NCI-H748 treated with DMSO at 0.1 percent for 48 hours (cell line): ENCODE data around the gene OTUB2.

ENCODE experiments used
- DNase-seq: peaks from one replicate; lab custom pipeline; 2025; lab: John Stamatoyannopoulos, UW

Gene OTUB2

DNA sequence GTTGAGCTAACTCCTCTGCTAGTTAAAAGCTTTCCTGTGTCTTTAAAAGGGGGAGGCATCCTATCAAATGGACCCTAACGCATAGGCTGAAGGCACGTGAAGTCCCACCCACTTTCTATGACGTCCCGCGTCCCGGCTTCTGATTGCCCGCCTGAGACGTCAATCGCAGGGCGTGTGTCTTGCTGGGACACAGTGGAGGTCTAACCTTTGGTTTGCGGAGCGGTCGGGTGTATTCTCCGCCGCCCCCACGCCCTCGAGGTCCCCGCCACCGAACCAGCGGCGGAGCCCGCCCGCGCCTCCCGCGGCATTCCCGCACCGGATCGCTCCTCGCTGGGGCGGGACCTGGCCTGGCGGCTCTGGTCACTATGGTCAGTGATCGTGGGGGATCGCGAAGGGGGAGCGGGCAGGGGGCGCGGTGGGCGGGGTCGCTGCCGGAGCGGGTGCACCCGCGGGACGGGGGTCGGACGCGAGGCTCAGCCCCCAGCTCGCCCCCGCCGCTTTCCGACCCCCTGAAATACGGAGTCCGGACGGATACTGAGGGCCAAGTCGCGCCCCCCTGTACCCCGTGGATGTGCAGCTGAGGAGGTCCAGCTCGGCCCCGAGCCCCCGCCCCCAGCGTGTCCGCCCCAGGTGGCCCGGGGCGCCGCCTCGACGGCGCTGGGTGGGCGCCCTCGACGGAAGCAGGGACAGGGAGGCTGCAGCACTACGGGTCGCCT lies at the start of gene OTUB2:
OTUB2 (plus strand) TSS at position 168 of the 716 bp plus-strand sequence; CDS start at position 366, 198 bp downstream.
- peak; percentile 96 for DNase-seq

DNA sequence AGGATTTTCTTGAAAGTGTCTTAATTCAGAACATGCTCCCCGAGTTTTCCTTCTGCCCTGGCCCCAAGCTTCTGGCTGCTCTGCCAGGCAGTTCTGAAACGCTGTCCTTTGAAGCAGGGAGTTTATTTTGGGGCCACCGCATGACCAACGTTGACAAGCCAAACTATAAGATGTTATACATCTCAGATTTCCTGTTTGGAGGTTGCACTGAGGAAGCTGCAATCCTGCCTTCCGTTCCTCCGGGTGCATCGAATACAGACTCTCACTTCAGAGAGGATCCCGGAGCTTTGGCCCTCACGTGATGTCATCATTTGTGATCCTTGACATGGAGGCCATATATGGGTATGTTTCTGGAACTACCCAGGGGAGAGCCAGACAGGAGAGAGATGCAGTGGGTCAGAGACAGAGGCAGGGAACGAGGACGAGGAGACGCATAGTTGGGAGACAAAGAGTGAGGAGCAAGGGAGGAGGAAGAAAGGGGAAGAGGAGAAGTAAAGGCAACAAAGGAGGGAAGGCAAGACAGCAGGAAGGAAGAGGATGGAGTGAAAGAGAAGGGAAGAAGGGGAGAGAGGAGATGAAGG lies 49.6 kb upstream of the OTUB2 start, which contains the start of gene ASB2:
ASB2 (minus strand) TSS at position 94 of the 581 bp plus-strand sequence. CDS start 12,031 bp downstream, outside the sequence.
- DNase-seq = no peak

DNA sequence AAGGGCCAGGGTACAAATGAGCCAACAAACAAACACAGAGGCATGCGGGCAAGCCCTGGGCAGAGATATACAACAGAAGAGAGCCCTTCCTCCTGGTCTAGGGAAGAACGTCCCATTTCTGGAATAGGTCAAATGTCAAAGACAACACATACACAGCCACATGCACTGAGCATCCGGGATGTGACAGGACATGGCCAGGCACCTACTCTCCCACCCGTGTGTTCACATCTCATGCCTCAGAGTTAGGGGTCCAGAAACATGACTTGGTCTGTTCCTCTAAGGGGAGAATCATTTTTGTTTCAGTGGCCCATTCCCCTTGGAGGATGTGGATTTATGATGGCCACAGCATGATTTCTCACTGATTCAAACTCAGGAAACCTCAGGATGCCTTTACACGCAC lies 49.0 kb upstream of the OTUB2 start:
- no peak for DNase-seq

DNA sequence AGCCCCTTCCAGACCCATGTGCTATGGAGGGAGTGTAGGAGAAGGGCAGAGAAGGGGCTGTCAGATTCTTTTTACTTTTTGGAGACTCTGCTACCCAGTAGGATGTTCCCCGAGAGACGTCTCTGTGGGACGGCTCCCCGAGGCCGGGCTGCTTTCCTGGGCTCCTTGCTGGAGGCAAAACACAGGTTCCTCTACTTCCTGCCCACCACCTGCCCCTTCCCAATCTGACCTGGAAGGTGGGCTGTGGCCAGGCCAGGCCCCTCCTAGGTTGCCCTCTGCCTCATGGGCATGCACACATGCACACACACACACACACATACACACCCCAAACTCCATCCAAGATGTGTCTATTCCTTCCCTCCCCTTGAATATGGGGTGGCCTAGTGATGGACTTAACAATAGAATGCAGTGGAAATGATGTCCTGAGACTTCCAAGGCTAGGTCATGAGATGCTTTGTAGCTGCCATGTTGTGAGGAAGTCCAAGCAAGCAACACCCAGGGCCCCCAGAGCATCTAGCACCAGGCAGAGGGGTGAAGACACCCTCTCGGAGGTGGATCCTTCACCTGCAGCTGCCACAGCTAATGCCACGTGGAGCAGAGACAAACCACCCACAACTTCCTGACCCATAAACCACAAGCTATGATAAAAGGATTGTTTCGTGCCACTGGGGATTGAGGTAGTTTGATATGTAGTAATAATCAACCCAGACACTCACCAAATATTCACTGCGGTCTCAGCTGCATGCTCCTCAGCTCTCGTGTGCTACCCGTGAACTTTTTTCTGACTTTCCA lies 48.2 kb upstream of the OTUB2 start:
- no peak for DNase-seq

DNA sequence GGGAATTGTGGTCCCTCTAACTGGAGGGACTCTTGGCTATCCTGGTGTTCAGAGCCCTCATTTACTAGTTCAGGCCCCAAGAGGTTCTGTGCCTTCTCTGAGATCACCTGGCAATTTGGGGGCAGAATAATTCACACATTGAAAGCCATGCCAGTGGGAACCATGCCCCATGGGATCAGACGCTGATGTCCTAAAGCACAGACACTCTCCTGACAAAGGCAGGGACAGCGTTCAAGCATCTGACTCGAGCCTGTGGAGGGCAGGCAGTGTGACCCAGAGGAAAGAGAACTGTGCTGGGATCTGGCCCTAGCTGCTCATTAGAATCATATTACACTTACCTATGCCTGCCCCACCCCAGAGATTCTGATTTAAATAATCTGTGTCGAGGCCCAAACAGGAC lies 47.4 kb upstream of the OTUB2 start:
- no peak for DNase-seq

DNA sequence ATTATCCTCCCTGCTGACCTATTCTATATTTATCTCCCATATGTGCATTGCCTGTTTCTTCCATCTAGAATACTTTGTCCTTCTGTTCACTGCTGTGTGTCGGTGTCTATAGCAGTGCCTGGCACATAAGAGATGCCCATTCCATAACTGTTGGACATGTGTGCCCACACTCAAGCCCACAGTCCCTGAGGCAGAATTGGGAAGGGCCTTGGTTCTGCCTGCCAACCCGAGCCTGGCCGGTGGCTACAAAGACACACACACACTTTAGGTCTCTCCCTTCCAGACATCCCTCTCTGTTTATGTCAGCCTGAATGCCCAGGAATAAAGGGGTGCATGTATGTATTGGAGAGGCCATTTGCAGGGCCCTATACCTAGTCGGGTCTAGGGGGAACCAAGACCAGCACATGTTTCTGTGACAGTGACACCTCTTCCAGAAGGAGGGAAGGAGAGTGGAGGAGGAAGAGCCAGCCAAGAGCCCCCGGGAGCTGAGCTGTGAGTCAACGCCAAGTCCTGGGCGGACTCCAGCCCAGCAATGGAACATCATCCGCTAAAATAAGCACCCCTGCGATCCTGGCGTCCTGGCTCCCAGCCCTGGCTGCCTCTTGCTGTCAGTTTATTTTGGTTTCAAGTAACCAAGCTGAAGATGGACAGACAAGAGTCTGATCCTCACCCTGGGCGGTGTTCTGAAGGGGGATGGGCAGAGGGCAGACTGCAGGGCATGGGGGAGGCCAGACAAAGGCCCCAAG lies 45.5 kb upstream of the OTUB2 start:
- no peak for DNase-seq

DNA sequence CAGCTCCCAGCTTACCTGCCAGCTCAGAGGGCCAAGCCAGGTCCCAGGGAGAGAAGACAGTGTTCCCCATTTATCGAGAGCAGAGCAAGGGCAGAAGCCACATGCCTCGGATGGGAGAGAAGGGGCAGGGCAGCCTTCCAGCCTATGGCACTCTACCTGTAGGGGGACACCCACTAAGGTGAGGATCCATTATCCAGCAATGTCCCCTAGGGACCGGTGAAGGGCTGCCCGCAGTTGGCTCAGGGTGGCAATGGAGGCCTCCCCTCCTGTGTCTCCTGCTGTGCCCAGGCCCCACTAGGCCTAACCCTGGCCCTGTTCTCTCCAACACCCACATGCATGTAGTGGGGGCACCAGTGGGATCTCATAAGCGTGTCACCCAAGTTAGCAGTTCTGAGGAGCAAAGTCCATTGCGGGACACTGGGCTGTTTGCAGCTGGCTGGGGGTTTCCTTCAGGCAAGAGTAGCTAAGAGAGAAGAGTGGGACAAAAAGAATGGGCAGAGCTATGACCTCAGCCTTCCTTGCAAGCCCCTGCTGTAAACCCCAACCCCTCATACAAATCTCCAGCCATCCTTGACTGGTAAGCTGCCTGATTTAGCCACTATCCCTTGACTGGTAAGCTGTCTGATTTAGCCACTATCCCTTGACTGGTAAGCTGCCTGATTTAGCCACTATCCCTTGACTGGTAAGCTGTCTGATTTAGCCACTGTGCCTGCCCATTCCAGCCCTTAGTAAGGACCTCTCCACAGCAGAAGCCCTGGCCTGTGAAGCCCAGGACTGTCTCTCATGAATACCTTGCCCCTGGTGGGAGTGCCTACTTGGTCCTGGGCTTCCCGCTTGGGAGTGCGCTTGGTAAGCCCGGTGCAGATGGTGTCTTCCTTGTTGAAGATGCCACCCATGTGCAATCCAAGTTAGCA lies 44.6 kb upstream of the OTUB2 start:
- DNase-seq = no peak

DNA sequence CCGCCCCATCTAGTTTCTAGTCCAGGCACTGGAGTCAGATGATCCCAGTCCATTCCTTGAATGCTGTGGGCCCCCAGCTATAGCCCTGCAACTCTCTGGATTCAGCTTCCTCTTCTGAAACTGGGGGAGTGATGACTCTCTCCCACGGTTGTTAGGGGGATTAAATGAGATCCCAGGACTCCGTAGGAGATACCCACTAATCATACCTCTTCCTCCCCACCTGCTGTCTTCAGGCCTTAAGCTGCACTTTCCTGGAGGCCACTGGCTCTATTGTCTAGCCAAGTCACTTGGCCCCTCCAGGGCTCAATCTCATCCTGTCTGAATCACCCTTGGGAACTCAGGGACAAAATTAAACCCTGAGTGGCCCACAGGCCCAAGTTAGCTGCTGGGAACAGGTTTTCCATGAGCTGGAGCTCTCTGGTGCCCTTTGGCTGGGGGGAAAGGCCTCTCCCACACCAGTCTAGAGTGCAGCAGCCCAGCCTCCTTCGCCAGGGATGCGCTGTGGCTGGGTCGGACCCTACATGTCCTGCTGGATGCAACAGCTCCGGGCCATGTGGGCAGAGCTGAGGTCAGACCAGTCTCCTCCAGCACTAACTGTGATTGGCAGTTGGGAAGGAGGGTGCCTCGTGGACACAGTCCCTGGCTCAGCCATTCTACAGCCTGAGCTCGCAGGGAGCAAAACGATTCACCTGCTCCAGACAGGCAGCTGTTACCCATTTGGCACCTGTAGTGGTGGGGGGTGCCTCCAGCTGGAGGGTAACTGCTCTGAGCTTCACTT lies 43.7 kb upstream of the OTUB2 start:
- no peak for DNase-seq

DNA sequence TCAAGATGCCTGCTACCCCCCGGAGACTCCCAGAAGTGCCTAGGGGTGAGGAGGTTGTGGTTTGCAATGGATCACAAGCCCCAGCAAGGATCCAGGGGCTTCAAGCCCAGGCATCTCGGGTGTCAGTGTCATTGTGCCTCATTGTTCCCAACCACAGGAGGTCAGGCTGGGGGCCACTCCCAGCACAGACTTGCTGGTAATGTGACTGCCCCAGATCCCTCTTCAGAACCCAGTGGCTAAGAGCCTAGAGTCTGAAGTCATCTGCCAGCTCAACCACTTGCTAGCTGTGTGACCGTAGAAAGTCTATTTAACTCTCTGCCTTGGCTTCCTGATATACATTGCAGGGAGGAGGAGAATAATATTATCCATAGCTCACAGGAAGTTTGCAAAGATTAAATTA lies 42.1 kb upstream of the OTUB2 start:
- no peak for DNase-seq

DNA sequence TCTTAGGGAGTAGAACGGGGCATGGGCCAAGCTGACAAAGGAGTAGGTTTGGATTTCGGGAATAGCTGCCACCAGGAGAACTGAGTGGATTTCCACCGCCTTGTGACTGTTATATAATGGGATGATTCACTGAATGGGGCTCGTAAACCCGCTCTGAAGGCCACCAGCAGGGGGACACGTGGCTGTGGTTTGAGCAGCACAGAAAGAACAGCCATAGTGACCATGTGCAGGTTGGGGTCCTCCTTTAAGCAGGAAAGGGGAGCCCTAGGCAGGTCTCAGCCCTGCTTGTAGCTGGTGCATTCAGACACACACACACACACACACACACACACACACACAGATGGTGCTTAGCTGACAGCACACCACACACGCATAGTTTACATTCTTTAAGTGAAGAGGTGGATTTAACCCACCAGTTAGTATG lies 41.1 kb upstream of the OTUB2 start:
- DNase-seq = no peak

DNA sequence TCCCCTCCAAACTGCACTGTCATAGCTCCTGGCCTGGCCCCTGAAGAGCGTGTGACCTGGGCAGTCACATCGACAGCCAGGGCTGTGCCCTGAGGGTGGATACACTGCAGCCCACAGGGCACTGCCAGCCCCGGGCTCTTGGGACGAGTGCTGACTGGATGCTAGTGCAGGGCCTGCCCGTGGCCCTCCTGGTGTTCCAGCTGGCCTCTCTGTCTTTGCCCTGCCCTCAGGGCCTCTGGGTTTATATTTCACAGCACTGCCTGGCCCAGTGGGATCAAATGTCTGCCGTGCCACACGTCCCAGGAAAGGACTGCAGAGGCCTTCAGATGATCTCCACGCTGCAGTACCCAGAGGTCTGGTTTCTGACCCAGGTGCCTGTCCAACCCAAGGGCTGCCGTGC lies 39.2 kb upstream of the OTUB2 start:
- DNase-seq = no peak

DNA sequence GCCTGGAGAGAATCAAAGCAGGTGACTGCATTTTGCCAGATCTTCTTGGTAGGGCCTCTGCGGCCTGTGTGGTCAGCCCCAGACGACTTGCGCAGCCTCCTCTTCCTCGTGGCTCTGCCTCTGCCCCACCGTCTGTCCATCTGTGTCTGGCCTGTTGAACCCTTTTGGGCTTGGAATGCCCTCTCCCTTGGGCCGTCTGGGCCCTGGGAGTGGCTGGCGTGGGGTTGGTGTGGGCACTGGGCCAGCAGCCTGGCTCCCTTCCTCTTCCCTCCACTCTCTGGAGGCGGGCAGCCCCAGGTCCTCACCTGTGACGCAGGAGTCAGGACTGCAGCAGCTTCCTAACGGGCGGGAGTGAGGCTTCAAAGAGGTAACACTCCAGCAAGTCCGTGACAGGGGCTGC lies 38.8 kb upstream of the OTUB2 start:
- DNase-seq = no peak

DNA sequence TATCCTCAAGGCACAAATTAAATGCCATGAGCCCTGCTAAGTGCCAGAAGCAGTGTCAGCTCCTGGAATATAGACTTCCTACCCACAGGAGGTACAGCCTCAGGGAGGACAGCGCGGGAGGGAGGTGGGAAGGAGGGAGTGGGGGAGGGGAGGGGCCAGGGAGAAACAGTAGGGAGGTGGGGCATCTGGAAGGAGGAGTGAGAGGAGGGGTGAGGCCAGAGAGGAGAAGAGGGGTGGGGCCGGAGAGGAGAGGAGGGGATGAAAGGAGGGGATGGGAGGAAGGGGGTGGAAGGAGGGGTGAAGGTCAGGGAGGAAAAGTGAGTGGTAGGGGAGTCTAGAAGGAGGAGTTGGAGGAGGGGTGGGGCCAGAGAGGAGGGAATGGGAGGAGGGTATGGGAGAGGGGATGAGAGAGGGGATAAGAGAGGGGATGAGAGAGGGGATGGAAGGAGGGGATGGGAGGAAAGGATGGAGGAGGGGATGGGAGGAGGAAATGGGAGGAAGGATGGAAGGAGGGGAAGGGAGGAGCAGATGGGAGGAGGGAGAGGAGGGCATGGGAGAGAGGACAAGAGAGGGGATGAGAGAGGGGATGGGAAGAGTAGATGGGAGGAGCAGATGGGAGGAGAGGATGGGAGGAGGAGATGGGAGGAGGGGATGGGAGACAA lies 38.2 kb upstream of the OTUB2 start:
- no peak for DNase-seq

DNA sequence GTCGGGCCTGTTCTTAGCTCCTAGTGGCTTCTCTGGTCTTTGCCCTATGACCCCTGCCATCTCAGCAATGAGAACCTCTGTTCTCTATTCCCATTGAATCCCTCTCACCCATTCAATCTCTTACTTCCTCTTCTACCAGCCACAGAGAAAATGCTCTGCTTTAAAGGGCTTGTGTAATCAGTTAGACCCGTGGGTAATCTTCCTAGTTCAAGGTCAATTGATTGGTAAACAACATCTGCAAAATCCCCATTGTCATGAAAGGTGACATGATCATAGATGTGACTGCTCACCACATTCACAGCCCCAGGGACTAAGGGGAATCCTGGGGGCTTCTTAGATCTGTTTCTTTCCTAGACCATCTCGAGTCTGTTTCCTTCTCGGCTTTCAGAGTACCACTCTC lies 36.2 kb upstream of the OTUB2 start:
- peak; percentile 9 for DNase-seq

DNA sequence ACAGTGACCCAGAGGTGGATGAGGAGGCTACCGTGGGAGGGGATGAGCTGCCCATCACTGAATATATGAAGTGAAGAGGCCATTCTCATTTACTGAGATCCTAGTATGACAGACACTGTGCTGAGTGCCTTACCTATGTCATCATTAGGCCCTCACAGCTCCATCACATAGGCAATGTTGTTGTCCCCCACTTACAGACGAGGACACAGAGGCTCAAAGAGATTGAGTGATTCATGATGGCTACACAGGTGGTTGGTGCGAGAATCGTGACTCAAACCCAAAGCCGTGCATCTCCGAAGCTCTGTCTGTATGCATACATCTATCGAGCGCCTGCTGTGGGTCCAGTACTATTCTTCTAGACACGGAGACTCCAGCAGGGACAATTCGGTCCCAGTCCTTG lies 34.9 kb upstream of the OTUB2 start:
- DNase-seq = no peak

DNA sequence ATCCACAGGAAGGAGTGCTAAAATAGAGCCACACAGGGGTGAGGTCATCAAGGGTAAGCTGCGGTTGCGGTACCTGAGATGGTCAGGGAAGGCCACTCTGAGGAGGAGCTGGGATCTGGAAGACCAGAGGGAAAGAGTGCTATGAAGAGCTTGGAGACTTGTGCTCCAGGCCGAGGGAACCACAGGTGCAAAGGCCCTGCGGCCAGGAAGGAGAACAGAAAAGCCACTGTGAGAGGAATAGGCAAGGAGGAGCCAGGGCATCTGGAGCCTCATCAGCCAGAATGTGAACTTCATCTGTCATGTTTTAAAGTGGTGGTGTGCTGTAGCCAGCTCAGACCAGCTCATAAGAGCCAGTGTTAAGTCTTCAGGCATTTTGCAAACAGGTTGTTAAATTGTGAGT lies 34.5 kb upstream of the OTUB2 start:
- DNase-seq = no peak

DNA sequence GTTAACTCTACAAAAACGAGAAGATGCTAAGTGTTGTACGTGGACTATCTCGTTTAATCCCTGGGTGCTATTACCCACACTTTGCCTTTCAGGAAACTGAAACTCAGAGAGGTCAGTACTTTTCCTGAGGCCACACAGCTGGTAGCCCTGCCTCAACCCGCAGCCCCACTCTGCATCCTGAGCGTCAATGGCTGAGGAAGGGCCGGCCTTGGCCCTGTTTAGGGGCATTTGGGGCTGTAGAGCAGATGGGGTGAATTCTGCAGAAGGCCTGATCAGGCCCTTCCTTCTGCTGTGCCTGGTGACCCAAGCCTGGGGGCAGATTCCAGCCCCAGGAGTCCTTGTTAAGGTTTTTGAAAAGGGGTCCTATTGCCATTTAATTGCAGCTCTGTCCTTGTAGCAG lies 32.8 kb upstream of the OTUB2 start:
- no peak for DNase-seq

DNA sequence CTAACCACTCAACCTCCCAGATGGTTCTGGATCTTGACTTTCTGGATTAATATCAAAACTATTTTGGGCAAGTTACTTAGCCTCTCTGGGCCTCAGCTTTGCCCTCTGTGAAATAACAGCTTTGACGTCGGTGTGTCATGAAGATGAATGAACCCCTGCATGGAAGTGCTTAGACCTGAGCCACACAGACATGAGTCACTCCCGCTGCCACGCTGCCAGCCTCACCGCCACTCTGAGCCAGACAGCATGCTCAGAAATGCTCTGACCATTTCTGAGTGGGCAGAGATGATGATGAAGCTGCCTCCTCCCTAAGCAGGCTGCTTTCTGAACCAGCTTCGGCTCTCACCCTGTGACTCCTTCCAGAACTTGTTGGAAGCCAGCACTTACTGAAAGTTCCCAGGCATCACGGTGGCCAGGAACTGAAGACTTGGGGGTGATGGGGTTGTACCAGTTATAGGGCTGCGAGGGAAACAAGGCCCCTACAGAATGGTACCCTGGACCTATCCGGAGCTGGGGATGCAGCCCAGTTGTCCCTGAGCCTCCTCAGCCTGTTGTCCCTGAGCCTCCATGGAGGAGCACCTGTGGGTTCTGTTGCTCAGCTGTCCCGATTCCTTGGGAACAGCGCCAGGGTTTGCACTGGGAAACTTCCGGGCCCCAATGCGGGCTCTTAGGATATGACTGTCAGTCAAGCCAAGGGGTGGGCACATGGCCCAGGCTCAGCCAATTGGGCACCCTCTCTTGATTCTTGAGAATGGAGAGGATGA lies 31.0 kb upstream of the OTUB2 start:
- no peak for DNase-seq

DNA sequence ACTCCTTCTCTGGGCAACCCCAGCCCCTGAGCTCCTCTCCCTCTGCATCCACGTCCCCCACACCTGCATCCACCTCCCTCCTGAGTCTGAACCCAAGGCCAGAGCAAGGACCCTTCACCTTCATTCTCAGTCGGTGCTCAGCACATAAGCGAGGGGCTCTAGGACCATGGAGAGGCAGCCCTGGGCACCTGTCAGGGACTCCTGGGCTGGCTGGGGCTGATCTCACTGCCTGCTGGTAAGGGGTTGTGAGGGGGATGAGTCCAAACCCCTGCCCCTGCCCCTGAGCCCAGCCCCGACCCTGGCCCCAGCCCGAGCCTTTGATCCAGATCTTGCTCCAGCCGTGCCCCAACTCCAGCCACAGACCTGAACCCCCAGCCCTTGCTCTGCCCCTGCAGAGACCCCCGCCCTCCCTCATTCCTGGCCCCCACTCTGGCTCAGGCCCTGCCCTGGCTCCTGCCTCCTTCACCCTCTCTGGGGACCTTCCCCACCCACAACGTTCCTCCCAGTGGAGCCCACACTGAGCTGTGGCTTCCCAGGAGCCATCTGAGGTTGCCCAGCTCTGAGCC lies 29.9 kb upstream of the OTUB2 start:
- DNase-seq = no peak
